GM18520 (cell line): ENCODE data around the gene FAF1.
"Not testable (repeated sequence)": the region's sequence is repeated elsewhere in the genome, so short reads cannot be mapped to it uniquely, and the experiment has no call there.

Experiments used
- ATAC-seq: cut with Tn5 transposase; IDR thresholded peaks from one replicate; pipeline ENCODE4 v1.9.1; 2021; ENCODE audit not compliant: unreplicated experiment

FAF1 gene

DNA sequence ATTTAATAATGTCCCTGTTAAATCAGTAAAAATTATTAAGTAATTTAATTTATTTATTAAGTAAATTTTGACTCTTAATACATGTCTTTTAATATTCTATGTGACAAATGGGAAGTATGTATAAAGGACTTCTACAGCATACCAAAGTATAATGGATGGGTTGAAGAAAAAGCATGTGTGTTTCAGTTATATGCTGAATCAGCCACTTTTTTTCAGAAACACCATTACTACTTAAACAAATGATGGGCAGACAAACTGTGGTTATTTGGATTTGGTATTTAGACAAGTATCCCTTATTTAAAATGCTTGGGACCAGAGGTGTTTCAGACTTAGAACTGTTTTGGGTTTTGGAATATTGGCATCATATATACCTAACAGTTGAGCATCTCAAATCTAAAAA lies 360.5 kb downstream of the FAF1 start:
- no peak for ATAC-seq

DNA sequence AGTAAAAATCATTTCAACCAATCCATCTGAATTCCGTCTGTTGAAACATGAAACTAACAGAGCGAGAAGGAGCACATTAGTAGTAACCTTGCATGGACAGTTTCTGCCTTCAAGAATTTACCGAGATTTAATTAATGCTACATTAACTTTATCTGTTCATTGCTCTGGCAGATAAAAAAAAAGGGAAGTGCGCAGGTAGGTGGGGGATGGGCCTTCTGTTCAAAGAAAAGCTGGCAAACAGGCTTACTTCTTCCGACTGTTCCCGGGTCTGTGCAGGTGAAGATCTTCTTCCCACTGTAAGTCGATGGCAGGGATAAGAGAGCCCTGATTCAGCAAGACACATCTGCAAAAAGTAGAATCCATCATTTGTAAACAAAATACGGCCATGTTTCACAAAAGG lies 364.2 kb downstream of the FAF1 start:
- ATAC-seq = no peak

DNA sequence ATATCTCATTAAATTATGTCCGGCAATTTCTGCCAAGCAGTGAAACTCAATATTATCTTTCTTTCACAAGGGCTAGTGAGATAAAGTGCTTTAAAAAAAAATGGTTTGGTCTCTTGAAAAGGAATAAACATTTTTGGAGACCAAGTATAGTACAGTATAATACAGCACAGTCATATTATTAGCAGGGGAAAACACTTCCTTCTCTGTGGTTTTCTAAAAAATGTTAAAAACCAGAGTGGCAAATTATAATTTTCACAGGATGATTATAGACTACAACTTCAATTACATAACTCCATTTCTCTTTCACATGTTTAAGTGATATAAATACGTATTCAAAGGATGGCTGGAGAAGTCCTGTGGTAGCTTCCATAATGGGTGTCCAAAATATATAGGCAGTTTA lies 366.6 kb downstream of the FAF1 start:
- no peak for ATAC-seq

DNA sequence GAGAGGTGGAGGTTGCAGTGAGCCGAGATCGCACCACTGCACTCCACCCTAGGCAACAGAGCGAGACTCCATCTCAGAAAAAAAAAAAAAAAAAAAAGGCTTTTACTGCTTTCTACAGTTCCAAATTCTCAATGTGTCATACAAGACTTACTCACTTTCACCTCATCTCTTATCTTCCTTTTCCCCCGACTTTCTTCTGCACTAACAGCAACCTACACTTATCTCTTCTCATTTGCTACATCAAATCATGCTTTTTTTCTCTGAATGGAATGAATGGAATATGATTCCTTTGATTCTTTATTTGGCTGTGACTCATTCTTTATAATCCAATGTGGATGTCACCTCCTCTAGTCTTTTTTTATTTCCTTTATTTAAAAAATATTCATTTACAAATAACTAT lies 368.5 kb downstream of the FAF1 start:
- ATAC-seq = no peak

DNA sequence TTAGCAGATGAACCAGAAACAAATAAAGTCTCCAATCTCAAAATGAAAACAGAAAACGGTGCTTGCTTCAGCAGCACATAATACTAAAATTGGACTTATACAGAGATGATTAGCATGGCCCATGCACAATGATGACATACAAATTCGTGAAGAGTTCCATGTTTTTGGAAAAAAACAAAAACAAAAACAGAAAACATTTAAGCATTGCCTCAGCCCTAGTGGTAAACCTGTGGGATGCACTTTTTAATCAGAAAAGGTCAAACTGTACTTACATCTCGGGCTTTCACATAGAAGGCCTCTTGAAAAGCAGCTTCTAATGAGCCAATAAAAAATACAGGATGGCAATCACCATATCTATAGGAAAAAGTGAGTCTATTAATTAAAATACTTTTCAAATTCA lies 377.7 kb downstream of the FAF1 start:
- ATAC-seq = no peak

DNA sequence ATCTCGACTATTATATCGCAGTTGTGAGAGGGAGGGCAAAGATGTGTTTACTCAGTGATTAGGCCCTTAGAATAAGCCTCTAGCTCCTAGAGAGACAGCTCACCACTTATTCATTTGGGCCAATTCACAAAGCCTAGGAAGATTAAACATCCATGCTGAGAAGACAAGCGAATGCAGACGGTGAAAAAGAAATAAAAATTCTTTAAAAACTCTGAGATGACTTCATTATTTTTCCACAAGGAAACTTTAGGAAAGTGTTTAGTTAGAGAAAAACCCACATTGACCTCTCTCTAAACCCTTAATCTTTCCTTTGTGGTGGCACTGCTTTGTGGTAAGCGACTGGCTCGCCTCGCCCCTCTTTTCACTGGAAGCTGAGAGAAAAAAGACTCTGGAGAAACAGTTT lies 390.0 kb downstream of the FAF1 start:
- ATAC-seq = no peak

DNA sequence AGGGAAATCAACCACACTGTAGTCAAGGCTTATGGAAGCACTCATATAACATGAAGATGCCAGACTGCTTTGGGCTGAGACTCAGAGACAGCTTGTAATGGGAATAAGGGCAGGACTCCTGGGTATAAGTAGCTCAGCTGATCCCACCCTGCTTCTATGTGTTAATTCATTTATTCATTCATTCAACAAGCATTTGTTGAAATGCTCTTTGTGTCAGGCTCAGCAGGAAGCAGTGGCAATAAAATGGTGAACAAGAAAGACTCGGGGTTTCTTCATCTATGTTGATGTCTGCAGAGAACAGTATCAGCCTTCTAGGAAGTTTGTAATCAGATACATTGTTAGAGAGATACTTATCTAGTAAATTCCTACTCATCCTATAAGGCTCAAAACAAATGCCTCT lies 391.3 kb downstream of the FAF1 start:
- ATAC-seq = no peak

DNA sequence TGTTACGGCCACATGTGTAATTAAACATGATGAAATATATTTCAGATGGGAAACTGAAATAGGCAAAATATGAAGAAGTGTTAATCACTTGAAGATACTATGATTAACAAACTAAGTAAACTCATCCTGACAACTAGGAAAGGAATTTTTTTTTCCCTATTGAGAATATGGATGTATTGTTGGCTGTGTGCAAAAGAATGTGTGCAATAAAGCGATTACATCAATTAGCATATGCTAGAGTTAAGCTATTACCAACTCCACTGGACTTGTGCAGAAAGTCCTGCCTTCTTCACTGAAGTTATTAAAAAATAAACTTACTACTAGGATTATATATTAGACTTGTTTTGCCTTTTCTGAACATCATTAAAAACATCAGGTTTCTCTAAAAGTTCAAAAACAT lies 393.7 kb downstream of the FAF1 start:
- ATAC-seq = no peak

DNA sequence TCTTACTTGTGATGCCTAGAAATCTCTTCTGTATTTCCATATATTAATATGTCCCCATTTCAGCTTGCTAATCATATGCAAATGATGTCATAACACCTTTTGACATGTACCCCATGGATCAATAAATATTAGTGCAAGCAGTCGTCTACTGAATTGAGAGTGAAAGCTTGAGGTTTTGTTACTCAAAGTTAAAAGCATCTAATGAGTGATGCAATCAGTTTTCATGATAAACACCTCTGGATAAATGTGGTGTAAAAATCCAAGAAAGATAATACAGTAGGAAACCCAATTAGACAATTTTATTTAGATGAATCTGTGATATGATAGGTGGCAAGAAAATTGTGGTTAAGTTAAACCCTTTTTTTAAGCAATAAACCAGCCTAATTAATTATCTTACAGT lies 395.6 kb downstream of the FAF1 start:
- no peak for ATAC-seq

DNA sequence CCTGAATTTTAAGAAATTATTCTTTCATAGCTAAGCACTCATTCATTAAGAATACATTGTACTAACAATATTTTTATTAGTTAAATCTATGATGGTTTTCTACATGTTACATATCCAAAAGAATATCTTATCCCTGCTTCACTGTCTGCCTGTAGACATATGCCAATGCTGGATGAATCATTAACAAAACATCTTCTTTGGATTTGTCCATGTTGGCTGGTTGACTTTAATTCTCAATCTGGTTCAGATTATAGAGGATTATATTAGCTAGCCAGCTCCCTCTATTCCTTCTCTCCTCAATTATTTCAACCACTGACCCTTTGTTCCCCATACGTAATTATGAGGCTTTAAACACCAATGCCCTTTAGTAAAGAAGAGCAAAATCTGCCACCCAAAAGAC lies 398.0 kb downstream of the FAF1 start:
- ATAC-seq = no peak

DNA sequence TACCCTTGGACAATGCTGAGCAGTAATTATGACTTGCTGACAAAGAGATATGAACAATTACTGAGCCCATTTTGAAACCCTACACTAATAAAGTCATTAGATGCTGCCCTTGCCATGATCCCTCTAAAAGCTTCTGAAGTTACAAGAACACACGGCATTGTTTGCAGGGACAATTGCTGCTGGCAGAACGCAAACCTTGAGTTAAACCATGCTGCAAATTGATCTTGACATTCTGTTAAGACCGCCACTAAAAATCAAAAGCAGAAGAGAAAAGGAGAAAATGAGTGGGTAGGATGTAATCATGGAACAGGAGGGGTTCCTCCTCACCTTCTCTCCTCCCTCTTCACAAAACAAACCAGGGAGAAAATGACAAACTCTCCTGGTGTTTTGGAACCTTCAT lies 400.6 kb downstream of the FAF1 start:
- no peak for ATAC-seq

DNA sequence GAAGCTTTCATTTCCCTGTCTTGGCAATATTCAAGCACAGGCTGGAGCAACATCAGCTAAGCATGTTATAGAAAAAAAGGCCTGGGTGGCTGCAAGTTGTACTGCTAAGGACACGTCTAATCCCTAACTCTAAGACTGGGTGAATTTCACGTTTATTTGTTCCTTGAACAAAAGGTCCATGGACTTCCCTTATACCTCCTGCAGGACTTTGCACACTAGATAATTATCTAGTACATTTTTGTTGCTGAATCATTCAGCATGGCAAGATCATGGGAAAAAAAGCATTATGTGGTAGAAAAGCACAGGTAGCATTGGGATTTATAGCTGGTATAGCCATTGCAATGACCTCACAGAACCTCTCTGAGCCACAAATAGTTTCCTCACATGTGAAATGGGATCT lies 406.1 kb downstream of the FAF1 start:
- ATAC-seq = no peak

DNA sequence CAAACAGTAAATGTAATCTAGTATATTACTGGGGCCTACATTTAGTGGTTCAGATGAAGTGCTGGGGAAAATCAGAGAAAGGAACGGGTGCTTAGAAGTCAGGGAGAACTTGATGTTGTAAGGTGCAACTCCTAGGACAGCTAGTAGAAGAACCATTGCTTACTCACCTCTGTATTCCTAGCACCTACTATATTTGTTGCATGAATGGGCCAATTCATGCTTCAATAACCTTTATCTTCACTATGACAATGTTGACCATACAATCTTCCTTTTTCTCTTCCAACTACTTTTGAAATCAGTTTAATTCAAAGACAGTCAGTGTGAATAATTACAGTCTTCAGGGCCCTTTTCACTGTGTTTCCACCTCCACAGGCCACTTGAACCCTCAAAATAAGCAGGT lies 411.8 kb downstream of the FAF1 start:
- ATAC-seq = no peak

DNA sequence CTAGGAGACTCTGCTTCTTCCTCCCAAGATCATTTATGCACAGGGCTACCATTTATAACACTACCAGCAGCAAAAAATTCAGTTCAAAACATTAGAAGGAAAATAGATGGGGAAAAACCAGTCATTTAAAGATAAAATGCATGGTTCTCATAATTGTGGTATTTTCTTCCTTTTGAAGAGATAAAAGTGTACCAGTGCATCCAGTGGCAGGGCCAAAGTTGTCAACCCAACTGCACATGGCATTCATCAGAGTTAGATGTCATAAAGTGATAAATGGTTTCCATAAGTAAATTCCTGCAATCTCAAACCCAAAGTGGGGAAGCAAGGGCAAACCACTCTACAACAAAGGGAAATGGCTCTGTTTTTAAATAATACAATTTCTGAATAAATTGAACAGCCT lies 417.7 kb downstream of the FAF1 start:
- no peak for ATAC-seq

DNA sequence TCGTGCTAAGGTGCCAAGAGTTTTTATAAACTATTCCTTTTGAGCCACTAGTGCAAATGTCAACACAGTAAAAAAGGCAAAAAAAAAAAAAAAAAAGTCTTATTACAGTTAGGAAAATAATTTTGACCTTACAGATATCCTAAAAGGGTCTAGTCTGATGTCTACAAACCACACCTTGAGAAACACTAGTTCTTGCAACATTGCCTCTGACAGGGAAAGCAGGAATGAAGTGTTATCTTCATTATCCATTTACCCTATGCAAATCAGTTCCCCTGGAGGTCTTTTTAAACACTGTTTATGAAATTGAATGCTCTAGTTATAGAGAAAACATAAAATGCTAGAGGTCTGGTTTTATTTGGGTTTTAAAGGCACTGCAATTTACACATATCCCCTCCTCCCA lies 421.6 kb downstream of the FAF1 start:
- ATAC-seq = no peak

DNA sequence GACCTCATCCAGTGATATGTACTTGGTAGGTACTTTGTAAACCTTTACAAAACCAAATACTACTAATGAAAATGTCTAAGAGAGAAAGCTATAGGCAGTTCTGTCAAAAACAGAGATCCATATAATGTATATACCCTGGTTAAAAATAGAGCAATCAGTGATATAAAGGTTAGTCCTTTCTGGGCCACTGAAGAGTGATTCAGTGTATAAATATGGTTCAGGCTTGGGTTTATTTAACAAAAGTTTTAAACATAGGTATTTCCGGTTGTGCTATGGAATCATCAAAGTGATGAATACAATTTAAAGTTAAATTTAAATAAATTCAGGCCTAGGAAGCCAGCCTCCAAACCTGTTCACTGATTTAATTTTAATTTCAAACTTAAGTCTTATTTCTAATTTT lies 428.5 kb downstream of the FAF1 start:
- ATAC-seq = no peak

DNA sequence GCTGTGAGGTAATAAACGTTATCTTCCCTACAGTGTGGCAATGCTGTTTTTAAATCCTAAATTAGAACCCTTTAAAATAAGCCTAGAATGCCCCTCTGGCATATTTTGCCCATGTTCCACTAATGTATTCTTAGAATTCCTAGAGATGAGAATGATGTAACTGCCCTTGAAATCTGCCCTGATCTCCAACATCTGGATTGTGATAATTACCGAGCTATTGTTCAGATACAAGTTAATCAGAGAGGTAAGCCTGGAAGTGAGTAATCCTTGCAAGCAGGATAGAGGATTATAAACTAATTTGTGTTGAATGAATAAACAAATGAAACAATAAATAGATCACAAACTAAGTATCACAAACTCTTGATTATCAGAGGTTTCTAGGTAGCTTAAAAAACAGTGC lies 429.0 kb downstream of the FAF1 start:
- no peak for ATAC-seq

DNA sequence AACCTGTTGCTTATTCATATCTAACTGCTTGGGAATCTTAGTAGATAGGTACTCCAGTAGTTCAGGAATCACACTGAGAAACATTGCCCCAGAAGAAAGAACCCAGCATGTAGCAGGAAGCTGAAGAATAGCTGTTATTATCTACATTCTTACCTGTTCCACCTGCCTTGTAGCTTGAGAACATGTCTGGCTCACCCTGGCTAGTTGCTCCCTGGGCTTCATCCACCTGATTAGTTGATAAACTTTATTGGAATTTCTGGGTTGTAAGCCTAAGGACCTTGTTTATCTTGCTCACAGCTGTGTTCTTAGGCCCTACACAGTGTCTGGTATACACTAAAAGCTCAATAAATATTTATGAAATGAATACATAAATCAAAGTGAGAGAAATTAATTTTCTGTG lies 430.6 kb downstream of the FAF1 start:
- no peak for ATAC-seq

DNA sequence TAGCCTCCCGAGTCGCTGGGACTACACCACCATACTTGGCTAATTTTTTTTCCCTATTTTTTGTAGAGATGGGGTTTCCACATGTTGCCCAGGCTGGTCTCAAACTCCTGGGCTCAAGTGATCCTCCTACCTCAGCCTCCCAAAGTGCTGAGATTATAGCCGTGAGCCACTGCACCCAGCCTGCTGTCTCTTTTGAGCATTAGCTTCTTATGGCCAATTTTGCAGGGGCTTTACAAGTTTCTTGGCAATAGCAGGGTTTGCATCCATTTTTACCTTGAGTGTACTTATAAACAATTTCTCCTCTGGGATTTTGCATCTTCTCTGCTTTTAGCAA lies 432.1 kb downstream of the FAF1 start:
- not testable (repeated sequence) for ATAC-seq

DNA sequence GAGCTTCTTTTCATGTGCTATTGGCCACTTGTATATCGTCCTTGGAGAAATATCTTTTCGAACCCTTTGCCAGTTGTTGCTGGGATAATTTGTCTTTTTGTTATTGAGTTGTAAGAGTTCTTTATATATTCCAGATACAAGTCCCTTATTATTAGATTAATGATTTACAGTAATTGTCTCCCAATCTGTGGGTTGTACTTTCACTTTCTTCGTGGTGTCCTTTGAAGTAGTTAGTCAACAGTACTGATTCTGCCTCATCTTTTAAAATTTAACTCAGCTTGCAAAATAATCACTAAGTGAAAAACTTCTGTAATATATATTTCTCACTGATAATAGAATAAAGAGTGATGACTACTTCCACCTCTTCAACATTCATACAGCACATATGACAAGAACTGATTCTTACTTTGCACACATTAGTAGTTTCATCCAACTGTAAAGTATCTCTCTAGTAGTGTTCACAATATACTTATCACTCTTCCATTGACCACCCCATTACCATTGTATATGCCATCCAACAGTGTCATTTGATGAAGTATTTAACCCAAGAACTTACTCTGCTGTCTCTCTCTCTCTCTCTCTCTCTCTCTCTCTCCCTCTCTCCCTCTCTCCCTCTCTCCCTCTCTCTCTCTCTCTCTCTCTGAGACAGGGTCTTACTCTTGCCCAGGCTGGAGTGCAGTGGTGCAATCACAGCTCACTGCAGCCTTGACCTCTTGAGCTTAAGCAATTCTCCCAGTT lies 432.6 kb downstream of the FAF1 start:
- no peak for ATAC-seq

DNA sequence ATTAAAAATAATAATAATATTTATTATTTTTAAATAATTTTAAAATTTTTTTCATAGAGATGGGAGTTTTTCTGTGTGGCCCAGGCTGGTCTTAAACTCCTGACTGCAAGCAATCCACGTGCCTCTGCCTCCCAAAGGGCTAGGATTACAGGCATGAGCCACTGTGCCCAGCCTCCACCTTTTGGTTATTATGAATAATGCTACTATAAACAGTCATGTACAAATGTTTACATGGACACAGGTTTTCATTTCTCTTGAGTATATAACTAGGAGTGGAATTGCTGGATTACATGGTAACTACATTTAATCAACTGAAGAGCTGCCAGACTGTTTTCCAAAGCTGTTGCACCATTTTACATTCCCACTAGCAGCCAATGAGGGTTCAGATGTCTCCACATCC lies 433.6 kb downstream of the FAF1 start:
- ATAC-seq = no peak

DNA sequence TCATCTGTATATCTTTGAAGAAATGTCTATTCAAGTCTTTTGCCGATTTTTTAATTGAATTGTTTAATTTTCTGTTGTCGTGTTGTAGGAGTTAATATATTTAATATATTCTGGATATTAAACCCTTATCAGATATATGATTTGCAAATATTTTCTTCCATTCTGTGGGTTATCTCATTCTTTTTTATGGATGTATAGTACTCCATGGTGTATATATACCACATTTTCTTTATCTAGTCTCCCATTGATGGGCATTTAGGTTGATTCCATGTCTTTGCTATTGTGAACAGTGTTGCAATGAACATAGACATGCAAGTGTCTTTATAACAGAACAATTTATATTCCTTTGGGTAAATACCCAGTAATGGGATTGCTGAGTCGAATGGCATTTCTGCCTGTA lies 436.5 kb downstream of the FAF1 start:
- no peak for ATAC-seq

DNA sequence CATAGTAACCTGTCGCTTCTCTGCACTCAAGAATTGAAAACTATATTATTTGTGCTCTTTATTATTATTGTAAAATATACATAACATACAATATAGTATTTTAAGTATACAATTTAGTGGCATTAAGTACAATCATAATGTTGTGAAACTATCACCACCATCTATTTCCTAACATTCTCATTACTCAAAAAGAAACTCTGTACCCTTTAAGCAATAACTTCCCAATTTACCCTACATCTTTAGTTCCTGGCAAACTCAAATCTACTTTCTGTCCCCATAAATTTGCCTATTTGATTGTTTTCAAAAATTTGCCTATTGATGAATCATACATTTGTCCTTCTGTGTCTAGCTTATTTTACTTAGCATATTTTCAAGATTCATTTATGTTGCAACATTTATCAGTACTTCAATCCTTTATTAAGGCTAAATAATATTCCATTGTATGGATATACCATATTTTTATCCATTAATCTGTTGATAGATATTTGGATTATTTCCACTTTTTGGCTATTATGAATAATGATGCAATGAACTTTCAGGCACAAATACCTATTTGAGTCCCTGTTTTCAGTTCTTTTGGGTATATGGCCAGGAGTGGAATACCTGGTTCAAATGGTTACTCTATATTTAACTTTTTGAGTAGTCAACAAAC lies 437.2 kb downstream of the FAF1 start:
- no peak for ATAC-seq
